Stimulated activated naive CD8-positive, alpha-beta T cell treated with anti-CD3 and anti-CD28 coated beads, Interleukin-15, amount 100 ng/mL, for 72 hours (primary cell): ENCODE results near the gene CCDC158.

Experiments
- ATAC-seq: fragments of 150-1000 bp; cut with Tn5 transposase; 2 replicates; pipeline ENCODE4 v1.10.0; 2021; ENCODE audit warnings: mild to moderate bottlenecking, moderate library complexity
- DNase-seq, 2 donors: peaks; one replicate each; pipeline ENCODE4 v3.0.0; 2021 to 2022
- H3K27ac Mint-ChIP-seq, 2 donors: one replicate each; pipeline ENCODE4 v1.8.0; 2022; ENCODE audit warnings: mild to moderate bottlenecking in 2 of 2, mixed read lengths in 2 of 2, moderate library complexity in 2 of 2
- H3K27me3 Mint-ChIP-seq: one replicate; pipeline ENCODE4 v1.8.0; 2022; ENCODE audit warnings: mixed read lengths
- H3K4me1 Mint-ChIP-seq: one replicate; pipeline ENCODE4 v1.8.0; 2022; ENCODE audit warnings: mild to moderate bottlenecking, mixed read lengths
- H3K4me3 Mint-ChIP-seq, 2 donors: one replicate each; pipeline ENCODE4 v1.8.0; 2022; ENCODE audit warnings: mild to moderate bottlenecking in 2 of 2, mixed read lengths in 2 of 2, moderate library complexity in 1 of 2
- H3K9me3 Mint-ChIP-seq, 2 donors: one replicate each; pipeline ENCODE4 v1.8.0; 2022; ENCODE audit warnings: mixed read lengths in 2 of 2

The CCDC158 gene

DNA sequence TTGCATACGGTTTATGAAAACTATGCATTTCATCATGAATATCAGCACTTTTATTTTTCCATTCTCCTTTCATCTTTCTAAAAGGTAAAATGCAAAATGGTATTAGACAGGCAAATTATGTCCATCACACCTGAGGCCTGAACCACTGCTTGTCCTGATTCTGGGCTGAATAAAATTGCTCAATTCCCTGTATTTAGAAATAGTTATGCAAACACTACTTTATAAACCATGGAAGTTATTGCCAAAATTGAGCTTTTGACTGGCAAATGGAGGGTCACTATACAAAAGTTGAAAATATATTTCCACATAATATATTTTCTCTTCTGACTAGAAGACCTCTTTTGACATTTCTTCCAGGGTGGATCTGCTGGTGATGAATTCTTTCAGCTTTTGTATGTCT is 148.4 kb downstream of the CCDC158 start:
- DNase-seq = no peak
- Mint-ChIP-seq H3K4me1 (no peaks in the 10 kb centered on the region), H3K9me3 (no peaks in the 10 kb centered on the region), H3K4me3 (no peak overlapping the region), H3K27ac (no peak overlapping the region), H3K27me3 (peaks cover 39% of the 10 kb centered on the region)
- no peak for ATAC-seq

DNA sequence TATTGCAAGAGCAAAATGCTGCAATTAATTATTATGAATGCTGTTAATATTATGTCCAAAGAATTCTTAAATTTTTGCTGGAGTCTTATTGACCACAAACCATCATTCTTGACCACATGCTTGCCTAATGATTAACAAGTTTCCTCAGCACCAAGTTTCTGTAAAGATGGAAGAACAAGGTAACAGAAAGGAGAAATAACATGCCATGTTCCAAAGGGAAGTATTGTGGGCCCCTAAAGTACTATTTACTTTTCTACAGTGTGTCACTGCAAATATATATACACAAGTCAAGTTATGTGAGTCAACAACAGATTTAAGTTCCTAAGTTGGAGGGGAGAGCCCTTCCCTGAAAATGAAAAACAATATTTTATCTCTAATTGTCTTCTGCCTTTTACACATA is 148.9 kb downstream of the CCDC158 start:
- no peak overlapping the region for H3K4me3 Mint-ChIP-seq
- H3K27me3 Mint-ChIP-seq = peaks cover 34% of the 10 kb centered on the region
- H3K4me1 Mint-ChIP-seq = no peaks in the 10 kb centered on the region
- DNase-seq (no peak), ATAC-seq (no peak)
- H3K9me3 Mint-ChIP-seq = no peaks in the 10 kb centered on the region
- H3K27ac Mint-ChIP-seq = no peak overlapping the region

DNA sequence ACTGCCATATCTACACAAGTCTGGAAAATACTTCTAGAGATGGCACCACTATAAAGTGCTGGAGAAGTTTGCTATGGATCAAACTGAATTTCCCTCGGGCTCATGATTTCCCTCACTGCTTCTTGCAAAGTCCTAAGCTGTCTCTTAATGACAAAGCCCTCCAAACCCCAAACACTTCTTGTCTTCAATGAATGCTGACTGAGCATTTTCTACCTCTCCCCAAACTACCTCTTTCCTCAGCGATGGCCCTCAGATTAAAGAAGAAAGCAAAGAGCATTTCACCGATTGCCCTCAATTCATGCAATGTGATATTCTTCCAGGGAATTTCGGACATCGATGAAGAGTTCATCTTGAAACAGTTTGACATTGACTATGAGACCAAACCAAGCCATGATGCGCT is 149.7 kb downstream of the CCDC158 start:
- DNase-seq = no peak
- peaks cover 26% of the 10 kb centered on the region for H3K27me3 Mint-ChIP-seq
- H3K4me1 Mint-ChIP-seq = no peaks in the 10 kb centered on the region

DNA sequence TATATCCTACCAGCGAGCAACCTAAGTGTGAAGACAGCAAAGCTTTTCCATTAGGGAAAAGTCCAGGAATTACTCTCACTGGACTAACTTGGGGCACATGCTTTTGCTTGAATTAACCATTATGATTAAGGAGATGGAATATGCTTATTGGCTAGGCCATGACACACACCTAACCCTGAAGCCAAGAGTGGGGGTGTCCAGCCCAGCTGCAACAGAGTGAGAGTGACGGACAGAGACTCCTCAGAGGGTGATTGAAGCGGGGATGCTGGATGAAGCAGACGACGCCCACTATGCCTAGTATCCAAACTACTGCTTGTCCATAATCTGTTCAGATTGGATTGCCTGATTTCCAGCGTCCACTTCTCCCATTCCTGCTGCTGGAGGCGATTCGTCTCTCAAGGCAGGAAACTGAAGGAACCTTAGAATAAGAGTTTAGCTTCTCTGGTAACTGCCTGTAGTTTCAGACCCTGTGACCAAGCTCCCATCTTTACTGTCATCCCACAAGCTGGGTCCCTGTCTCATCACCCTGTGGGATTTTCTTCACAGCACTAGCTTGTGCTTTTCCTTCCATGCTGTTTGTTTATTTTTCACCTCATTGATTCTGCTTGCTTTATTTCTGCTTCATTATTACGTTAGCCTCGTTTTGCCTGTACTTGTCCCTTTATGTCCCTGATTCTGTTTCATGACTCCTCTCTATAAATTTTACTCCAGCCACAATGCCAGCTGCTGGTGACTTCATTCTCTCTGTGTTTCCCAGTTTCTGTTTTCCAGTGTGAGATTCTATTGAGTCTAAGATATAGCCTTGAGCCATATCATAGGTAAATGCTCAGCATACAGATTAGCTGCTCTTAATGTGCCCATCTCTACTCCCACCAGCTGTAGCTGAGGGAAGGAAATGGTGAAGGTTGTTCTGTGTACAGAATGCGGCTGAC is 150.4 kb downstream of the CCDC158 start:
- H3K4me3 Mint-ChIP-seq = no peak overlapping the region
- H3K4me1 Mint-ChIP-seq = no peaks in the 10 kb centered on the region
- H3K9me3 Mint-ChIP-seq = no peaks in the 10 kb centered on the region
- no peak for DNase-seq
- no peak for ATAC-seq
- H3K27me3 Mint-ChIP-seq = peaks cover 18% of the 10 kb centered on the region
- H3K27ac Mint-ChIP-seq = no peak overlapping the region

More for the DNA sequence above, 149.7 kb downstream of the CCDC158 start:
- H3K4me3 Mint-ChIP-seq = no peak overlapping the region
- no peak for ATAC-seq
- no peaks in the 10 kb centered on the region for H3K9me3 Mint-ChIP-seq
- H3K27ac Mint-ChIP-seq = no peak overlapping the region

DNA sequence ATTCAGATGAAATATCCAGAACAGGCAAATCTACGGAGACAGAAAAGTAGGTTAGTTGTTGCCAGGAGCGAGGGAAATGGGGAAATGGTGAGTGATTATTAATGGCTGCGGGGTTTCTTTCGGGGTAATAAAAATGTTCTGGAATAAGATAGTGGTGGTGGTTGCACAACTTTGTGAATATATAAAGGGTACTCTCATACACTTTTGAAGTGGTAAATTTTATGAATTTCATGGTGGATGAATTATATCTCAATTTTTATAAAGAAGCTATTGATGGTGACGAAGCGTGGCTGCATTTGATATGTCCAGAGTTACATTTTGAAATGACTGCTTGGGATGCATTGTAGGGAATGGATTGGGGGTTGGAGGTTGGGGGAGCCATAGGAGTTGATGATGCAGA is 153.1 kb downstream of the CCDC158 start:
- H3K27me3 Mint-ChIP-seq = peaks cover 9% of the 10 kb centered on the region
- H3K4me3 Mint-ChIP-seq = no peak overlapping the region
- no peak overlapping the region for H3K27ac Mint-ChIP-seq
- no peaks in the 10 kb centered on the region for H3K4me1 Mint-ChIP-seq
- no peak for DNase-seq
- ATAC-seq = no peak
- no peaks in the 10 kb centered on the region for H3K9me3 Mint-ChIP-seq

DNA sequence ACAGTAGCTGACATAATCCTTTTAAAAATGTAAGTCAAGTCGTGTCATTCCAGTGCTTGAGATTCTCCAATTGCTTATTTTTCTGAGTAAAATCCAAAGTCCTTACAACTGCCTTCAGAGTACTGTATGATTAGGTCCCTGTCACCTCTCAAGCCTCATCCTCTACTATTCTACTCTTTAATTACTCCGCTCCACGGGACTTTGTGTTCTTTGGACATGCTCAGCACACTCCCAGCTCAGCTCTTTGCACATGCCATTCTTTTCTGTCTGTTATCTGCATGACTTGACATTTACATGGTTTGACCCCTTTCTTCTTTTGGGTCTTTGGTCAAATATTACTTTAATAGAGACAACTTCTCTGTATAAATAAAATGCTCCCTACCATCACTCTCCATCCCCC is 154.3 kb downstream of the CCDC158 start:
- no peak for DNase-seq
- Mint-ChIP-seq H3K27me3 (peaks cover 9% of the 10 kb centered on the region), H3K27ac (no peak overlapping the region), H3K9me3 (no peaks in the 10 kb centered on the region), H3K4me1 (no peaks in the 10 kb centered on the region), H3K4me3 (no peak overlapping the region)
- no peak for ATAC-seq

DNA sequence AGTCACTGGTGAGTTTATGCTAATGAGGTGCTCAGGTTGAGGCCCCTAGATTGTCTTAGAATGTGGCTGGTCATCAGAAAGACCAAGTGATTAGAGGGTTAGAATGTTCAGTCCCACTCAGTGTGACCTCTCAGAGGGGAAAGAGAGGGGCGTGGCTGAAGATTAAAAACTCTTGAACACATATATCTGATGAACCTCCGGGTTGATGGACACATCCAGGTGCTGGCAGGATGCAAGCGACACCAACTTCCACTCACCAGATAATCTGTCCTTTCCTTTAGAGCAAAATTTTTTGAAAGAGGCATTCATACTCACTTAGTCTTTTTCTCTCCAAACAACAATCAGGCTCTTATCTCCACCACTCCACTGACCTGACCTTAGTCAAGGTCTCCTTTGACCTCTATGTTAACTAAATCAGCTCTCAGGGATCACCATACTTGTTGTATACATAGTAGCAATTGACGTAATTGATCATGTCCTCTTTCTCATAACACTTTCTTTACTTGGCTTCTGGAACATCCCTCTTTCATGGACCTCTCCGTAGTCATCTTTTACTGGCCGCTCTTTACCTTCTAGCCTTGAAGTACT is 155.2 kb downstream of the CCDC158 start:
- Mint-ChIP-seq H3K27ac (no peak overlapping the region), H3K4me3 (no peak overlapping the region), H3K9me3 (no peaks in the 10 kb centered on the region), H3K4me1 (no peaks in the 10 kb centered on the region), H3K27me3 (peaks cover 4% of the 10 kb centered on the region)
- ATAC-seq (no peak), DNase-seq (no peak)
